Measurements from ENCODE around the gene IL1RAPL1.

Gene IL1RAPL1

GRCh38 chrX:29792335-29792734 lies 1205.1 kb downstream of the IL1RAPL1 start:
- no peak for DNase-seq (ENCODE audit: low spot score)

GRCh38 chrX:29797156-29797555 lies 1209.9 kb downstream of the IL1RAPL1 start:
- no peak for DNase-seq (ENCODE audit: low spot score)

DNA sequence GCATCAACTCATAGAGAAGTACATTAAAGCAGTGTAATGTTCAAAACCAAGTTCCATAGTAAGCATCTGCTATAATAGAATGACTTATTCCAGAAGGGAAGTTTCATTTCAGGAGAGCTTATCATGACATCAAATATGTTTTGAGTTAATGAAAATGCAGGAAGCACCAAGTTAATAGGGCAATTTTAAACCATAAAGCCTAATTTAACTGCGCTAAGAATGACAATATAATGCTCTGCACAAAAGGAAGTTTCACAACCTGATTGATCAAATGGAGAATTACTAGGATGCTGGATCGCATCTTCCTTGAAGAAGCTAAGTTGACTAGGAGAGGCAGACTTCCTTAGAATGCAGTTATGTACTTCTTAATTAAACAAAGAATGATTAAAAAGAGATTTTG lies 1211.2 kb downstream of the IL1RAPL1 start:
- DNase-seq (ENCODE audit: low spot score): no peak

DNA sequence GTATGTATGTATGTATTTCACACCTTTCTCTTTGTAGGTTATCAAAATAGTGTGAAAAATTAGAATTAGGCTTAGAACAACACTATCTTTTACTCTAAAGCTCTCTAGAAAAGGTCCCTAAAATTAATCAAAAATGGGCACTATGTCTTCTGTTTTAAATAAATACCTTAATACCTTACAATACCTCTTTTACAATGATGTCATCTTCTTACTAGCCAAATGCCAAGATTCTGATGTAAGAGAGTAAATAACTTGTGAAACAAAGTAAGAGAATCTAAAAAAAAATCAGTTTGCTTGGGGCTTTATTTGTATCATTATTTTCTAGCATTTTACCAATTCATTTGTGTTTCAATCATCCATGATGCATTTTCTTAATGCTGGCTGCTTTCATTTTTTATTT lies 1225.9 kb downstream of the IL1RAPL1 start:
- no peak for DNase-seq (ENCODE audit: low spot score)

DNA sequence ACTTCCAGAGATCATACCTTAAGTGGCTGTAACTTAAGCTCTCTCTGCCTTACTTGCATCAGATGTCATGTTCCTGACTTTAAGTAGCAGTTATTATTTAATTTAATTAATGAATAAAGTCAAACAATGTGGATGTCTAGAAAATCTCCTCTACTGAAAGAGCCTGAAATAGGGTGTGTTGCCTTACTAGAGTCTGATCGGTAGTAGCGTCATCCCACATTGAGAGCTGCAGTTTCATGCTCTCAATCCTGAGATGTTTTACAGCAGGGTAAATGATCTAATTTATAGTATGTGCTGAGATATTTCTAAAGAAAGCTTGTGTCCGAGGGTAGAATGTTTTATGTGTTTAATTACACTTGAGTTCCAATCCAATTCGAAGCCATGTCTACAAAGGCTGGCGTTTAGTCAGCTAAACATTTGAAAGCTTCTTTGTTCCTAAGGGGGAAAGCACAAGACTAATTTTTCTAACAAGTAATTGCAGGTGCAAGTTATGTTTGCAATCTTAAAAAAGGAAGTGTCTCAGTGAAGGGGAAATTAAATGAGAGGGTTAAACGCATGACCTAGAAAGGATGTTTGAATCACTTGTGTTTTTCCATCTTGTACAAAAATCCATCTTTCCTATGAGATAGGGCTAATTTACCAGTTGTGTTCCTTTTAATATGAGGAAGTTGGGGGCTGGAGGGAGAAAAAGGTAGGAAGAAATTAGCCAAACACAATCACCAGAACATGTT lies 1237.1 kb downstream of the IL1RAPL1 start:
- DNase-seq (ENCODE audit: low spot score): no peak

DNA sequence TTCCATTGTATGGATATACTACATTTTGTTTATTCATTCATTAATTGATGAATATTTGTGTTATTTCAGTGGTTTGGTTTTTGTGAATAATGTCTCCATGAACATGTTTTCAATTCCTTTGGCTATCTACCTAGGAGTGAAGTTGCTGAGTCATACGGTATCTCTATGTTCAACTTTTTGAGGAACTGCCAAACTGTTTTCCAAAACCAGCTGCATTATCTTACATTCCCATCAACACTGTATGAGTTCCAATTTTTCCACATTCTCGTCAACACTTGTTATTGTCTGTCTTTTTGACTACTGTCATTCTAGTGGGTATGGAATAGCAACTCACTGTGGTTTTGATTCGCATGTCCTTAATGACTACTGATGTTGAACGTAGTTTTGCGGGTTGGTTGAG lies 1239.5 kb downstream of the IL1RAPL1 start:
- DNase-seq (ENCODE audit: low spot score): no peak

- no peak for DNase-seq (ENCODE audit: low spot score)
Measured at GRCh38 chrX:29834311-29834710, 1247.1 kb downstream of the IL1RAPL1 start.

GRCh38 chrX:29834764-29835163 lies 1247.5 kb downstream of the IL1RAPL1 start:
- DNase-seq (ENCODE audit: low spot score): no peak

GRCh38 chrX:29841750-29842149 lies 1254.5 kb downstream of the IL1RAPL1 start:
- no peak for DNase-seq (ENCODE audit: low spot score)

- no peak for DNase-seq (ENCODE audit: low spot score)
Measured at GRCh38 chrX:29842552-29842951, 1255.3 kb downstream of the IL1RAPL1 start.

DNA sequence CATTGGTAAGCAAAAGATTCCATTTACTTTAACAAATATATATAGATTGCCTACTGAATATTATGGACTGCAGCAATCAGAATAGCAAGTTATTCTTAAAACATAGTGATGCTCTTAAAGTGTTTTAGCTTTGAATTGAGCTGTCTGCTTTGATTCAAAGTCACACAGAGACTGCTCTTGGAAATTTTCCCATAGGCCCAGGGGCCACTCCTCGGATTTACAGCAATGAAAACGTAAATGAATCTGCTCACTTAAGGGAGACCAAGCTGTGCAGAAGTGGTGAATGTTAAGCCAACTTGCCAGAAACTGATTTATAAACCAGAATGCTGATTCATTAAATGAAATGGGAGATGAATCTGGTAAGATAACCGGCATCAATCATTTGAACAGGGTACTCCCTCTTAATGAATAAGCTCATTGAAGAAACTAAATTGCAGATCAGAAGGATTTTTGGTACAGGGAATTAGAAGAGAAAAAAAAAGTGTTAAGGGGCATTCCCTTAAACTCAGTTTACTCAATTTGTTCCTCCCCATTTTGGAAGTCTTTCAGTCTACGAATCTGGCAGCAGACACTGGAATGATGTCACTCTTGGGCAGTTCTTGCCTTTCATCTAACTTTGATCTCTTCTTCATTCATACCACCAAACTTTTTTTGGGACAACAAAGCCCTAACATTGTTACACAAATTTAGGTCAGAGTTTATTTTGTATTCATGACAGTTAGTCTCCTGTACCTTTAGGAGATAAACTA lies 1264.8 kb downstream of the IL1RAPL1 start:
- no peak for DNase-seq (ENCODE audit: low spot score)

DNA sequence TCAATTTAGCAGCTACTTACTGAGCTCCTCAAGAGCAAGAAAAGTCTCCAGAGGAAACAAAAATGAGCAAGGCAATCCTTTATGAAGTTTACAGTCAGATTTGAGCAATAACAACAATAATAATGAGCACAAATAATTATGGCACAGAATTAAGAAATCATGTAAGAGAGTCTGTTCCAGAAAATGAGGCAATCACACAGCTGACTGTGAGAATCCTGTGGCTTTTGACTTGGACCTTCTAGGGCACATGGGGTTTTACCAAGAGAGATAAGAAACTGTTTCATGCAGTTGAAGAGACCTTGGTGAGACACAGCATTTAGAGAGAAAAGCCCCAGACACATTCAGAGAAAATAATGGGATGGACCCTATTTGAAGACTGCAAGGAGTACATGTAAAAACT lies 1265.5 kb downstream of the IL1RAPL1 start:
- no peak for DNase-seq (ENCODE audit: low spot score)

- DNase-seq (ENCODE audit: low spot score): no peak
Measured at GRCh38 chrX:29858714-29859113, 1271.5 kb downstream of the IL1RAPL1 start.

DNA sequence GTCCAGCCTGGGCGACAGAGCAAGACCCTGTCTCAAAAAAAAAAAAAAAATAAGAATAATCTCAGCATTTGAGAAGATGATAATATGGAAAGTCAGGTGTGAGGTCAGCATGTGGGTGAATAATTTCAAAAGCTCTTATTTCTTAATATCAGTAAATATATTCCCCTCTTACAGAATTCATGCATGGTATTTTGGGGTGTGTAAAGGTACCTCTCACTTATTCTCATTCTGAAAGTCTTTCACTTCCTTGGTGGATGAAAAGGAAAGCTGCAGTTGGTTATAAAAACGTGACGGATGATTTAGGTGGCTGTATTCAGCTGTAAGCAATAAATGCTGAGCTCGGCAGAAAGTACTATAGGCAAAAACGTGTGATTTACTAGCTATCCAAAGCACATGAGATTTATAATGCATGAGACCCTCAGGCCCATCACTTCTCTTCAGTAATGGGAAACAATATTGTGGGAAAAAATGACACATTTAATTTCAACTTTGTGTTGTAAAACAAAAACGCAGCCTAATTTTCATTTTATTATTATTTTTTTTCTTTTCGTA lies 1275.0 kb downstream of the IL1RAPL1 start:
- DNase-seq (ENCODE audit: low spot score): no peak

- no peak for DNase-seq (ENCODE audit: low spot score)
Measured at GRCh38 chrX:29867971-29868370, 1280.7 kb downstream of the IL1RAPL1 start.

DNA sequence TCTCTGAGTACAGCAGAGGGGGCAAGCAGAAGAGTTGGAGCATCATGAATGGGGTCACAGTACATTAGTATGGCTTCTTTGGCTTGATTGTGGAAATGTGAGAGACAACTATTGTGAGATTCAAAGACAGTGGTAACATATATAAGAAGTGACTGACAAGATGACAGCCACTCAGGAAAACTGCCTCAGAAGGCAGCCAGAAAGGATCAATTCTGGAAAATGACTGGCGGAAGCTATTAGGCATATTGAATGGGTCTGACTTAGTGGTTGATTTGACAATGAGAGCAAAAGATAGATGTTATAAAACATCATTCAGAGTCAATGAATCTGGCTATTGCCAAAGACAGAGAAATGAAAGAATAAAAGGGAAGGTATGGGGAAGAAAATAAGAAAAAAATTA lies 1282.6 kb downstream of the IL1RAPL1 start:
- no peak for DNase-seq (ENCODE audit: low spot score)

DNA sequence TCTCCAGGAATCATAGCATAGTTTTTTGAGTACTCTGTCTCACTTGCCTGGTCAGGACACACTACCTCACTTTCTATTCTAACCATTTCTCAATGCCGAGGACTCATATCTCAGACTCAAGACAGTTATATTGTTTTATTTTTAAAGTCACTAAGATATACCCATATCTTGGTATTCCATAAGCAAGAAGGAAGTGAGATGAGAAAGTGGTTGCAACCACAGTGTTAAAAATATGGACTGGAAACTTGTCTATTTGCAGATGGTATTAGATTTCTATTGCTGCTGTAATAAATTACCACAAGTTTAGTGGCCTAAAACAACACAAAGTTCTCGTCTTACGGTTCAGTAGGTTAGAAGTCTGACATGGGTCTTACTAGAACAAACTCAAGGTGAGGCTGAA lies 1283.4 kb downstream of the IL1RAPL1 start:
- no peak for DNase-seq (ENCODE audit: low spot score)

GRCh38 chrX:29872831-29873230 lies 1285.6 kb downstream of the IL1RAPL1 start:
- peak; percentile 63 for DNase-seq (ENCODE audit: low spot score)

- DNase-seq (ENCODE audit: low spot score): no peak
Measured at GRCh38 chrX:29876733-29877132, 1289.5 kb downstream of the IL1RAPL1 start.

DNA sequence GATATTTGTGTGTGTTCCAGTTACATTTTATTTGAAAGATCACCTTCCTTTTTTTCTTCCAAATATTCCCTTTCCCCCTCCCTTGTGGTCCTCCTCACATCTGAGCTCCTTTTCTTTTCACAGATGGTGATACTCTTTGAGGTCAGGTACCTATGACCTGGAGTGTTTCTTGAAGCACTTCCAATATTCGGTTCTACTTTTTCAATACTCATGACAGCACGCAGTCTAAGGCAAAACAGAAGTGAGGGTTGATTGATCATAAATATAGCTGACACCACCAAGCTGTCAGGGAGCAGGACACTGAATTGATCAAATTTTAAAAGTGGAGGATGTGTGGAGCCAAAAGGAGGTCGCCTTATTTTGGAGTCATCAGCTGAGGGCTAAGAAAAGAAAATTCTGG lies 1293.7 kb downstream of the IL1RAPL1 start:
- DNase-seq (ENCODE audit: low spot score): no peak

- no peak for DNase-seq (ENCODE audit: low spot score)
Measured at GRCh38 chrX:29890004-29890403, 1302.8 kb downstream of the IL1RAPL1 start.

DNA sequence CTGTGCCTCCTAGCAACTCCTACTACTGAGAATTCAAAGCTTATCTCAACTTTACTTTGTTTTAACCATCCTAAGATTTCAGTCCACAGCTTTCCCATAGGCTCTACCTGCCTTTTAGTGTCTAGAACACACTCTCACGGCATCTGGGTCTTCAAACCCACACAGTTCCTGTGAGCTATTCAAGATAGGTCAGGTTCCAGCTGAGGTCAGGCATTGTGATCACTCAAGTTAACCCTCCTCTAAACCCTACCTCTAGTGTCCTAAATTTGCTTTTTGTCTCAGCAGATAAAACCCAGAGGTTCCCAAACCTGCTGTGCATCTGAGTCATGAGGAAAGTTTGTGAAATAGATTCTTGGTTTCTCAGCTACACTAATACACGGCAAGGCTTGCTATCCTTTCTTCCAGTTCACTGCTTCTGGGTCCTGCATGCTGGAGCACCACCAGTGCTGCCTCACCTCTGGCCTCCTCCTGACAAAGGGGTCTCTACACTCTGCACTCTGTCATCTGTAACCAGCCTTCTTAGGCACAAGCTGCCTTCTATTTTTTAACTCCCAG lies 1303.5 kb downstream of the IL1RAPL1 start:
- DNase-seq (ENCODE audit: low spot score): no peak

DNA sequence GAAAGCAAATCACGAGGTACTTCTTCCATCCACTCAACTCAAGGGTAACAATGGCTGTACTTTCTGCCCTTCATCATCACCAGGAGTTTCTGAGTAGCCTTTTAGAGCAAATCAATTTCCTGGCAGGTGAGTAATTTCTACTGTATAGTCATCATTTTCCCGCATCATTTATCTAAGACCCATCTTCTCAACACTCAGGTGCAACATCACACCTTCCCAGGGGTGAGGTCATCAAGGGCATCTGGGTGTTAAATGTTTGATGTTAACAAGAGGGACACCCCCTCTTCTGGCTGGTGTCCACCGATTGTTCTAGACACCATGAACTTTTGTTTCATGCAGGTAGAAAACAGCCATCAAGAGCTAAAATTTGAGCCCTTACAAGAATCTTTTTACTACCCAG lies 1314.8 kb downstream of the IL1RAPL1 start:
- no peak for DNase-seq (ENCODE audit: low spot score)

All from putamen (tissue), 1 donor.